ENCODE data around the gene PTPN4. TPM values are rescaled to one million over a fixed set of nuclear protein-coding genes. Genes with fewer than 3 reads are reported as not detected.
"Not testable (repeated sequence)": the region's sequence is repeated elsewhere in the genome, so short reads cannot be mapped to it uniquely, and the experiment has no call there.

Gene PTPN4
- total RNA-seq, 1 experiment from 2014 or later = 8.0 TPM

DNA sequence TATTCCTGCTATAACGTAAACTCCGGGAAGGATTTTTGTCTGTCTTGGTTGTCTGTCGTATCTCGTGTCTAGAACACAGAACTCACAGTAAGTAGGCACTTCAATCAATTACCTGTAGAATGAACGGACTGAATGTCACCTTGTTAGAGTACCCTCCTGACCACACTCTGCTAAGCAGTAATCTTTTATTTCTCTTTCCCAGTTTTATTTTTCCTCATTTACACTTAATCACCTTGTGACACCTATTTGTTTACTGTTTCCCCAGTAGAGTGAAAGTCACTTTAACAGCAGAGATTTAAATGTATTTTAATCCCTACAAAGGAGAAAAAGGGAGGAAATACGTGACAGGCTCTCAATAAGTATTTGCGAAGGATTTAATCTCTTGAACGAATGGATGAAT lies 252.6 kb downstream of the PTPN4 start:
- no peak for DNase-seq (ENCODE audit: low read depth in 1 of 2, low spot score in 2 of 2)
- Histone ChIP-seq H3K27ac (no peak overlapping the region), H3K36me3 (peaks cover 4% of the 10 kb centered on the region; the same call in 1 of the 2 replicates), H3K4me3 (peak overlapping the region; percentile 87), H3K27me3 (replicated peaks) (no peaks in the 10 kb centered on the region), H3K9me3 (replicated peaks) (no peaks in the 10 kb centered on the region), H3K4me1 (replicated peaks) (peaks cover 3% of the 10 kb centered on the region; the same call in 1 of the 2 replicates)

DNA sequence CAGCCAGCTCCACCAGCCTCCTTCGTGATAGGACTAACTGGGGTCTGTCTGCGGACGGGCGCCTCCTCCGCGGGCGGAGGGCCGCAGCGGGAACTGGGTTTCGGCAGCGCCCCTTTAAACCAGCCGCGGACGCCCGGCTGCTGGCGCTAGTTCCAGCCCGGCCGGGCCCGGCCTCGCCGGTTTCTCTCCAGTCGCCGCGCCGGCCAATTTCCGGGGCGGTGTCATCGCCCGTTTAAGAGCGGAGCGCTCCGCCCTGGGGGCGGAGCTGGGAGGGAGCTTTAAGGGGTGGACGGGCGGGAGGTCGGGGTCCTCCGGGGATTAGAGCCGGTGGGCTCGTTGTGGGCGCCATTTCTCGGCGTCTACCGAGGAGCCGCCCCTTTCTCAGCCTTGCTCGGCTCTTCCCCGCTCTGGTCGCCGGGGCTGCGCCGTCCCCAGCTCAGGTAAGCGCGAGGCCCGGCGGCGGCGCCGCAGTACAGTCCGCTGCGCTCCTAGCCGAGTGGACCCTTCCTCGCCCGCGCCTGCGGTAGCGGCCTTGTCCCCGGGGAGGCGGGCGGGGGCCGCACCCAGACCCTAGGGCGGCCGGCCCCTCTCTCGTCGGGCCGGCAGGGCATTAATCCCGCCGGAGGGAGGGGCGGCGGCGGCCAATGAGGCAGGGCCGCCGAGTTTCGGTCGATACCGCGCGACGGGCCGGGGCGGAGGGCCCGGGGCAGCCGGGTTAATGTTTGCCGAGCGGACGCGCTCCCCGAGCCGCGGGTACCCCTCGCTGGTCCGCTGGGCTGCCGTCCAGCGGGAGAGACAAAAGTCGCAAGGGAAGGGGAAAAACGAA lies 253.3 kb downstream of the PTPN4 start, which contains the start of gene EPB41L5:
Gene EPB41L5 (plus strand): TSS at position 307 of the 826 bp plus-strand sequence. CDS start 6,008 bp downstream, outside the sequence.
- Histone ChIP-seq H3K9me3 (replicated peaks) (no peaks in the 10 kb centered on the region), H3K27ac (no peak within 1 kb of the TSS), H3K36me3 (peaks cover 4% of the 10 kb centered on the region; the same call in 1 of the 2 replicates), H3K4me3 (peak within 1 kb of the TSS; percentile 87), H3K27me3 (replicated peaks) (no peaks in the 10 kb centered on the region), H3K4me1 (replicated peaks) (peaks cover 3% of the 10 kb centered on the region; the same call in 1 of the 2 replicates)
- DNase-seq (ENCODE audit: low read depth in 1 of 2, low spot score in 2 of 2) = peak; percentile 88 to 90

DNA sequence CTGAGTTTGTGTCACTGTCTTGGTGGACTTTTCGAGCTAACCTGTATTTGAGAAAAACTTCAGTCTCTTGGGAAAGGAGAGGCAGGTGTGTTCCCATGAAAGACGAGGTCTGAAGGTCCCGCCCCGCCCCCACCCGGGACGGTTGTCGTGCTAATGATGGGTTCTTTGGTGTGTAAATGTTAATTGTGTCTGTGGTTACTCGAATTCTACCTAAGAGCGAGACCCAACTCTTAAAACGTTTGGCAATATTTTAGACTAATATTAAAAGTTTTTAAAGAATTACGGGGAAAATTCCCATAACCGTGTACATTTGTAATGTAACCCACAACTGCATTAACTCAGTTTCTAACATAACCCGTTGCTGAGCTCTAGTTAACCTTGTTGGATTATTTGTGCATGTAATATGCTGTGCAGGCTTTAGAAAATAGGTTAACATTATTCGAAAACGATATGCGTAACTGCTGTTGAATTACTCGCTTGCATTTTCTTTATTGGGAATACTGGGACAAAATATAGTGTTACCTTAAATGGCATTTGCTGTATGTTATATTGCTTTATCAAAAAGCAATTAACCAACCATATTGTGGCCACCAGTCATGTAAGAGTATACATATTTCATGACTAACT lies 254.0 kb downstream of the PTPN4 start:
- peak overlapping the region; percentile 87 for H3K4me3 ChIP-seq
- H3K9me3 ChIP-seq (replicated peaks) = no peaks in the 10 kb centered on the region
- no peaks in the 10 kb centered on the region for H3K27me3 ChIP-seq (replicated peaks)
- no peak for DNase-seq (ENCODE audit: low read depth in 1 of 2, low spot score in 2 of 2)
- H3K4me1 ChIP-seq (replicated peaks) = peaks cover 3% of the 10 kb centered on the region; the same call in 1 of the 2 replicates
- no peak overlapping the region for H3K27ac ChIP-seq
- peaks cover 4% of the 10 kb centered on the region; the same call in 1 of the 2 replicates for H3K36me3 ChIP-seq

DNA sequence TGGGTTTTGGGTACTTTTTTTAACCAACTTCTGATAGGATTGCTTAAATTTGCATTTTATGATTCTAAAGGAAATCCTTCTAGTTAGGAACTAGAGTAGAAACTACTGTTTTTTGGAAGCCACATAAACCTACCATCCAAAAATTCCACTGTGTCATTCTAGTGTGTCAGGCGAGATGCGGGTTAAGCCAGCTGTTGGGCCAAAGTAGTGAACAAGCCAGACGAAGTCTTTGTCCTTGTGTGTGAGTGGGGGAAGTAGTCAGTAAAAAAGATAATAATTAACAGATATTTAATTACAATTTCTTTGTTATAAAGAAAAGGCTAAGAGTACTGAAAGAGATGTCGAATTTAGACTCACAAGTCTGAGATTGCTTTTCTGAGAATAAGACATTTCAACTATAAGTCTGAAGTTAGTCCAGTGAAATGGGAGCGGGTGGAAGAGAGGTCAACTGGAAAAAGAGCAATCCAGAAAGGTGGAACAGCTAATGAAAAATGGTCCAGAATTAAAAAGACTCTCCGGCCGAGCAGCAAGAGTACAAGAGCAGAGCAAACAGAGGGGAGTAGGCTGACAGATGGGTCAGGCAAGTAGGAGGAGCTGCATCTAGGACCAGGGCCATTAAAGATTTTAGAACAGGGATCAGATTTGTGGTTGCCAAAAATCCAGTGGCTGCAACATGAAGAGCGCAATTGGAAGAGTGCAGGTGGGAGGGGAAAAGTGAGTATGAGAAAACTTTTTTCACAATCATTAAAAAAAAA lies 254.7 kb downstream of the PTPN4 start:
- Histone ChIP-seq H3K4me3 (no peak overlapping the region), H3K27ac (no peak overlapping the region), H3K27me3 (replicated peaks) (no peaks in the 10 kb centered on the region), H3K9me3 (replicated peaks) (no peaks in the 10 kb centered on the region), H3K36me3 (peaks cover 4% of the 10 kb centered on the region; the same call in 1 of the 2 replicates), H3K4me1 (replicated peaks) (peaks cover 3% of the 10 kb centered on the region; the same call in 1 of the 2 replicates)
- no peak for DNase-seq (ENCODE audit: low read depth in 1 of 2, low spot score in 2 of 2)

DNA sequence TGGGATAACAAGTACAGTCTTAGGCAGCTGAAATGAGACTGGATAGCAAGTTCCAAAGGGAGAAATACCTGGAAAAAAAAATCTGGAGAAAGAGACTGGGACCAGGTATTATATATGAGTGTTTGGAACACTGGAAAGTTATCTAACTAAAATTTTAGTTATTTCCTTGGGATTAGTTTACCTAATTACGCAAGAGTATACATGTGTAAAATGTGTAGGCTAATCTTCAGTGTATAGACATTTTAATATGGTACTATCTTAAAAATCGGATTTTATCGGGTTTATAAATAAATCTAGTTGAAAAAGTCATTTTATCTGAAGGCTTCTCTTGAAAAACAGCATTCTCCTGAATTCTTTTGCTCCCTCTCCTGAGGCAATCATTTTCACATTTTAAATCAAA lies 257.1 kb downstream of the PTPN4 start:
- no peak overlapping the region for H3K27ac ChIP-seq
- H3K4me1 ChIP-seq (replicated peaks) = peaks cover 3% of the 10 kb centered on the region; the same call in 1 of the 2 replicates
- H3K4me3 ChIP-seq = no peak overlapping the region
- H3K27me3 ChIP-seq (replicated peaks) = no peaks in the 10 kb centered on the region
- no peak for DNase-seq (ENCODE audit: low read depth in 1 of 2, low spot score in 2 of 2)
- peaks cover 4% of the 10 kb centered on the region; the same call in 1 of the 2 replicates for H3K36me3 ChIP-seq
- no peaks in the 10 kb centered on the region for H3K9me3 ChIP-seq (replicated peaks)

DNA sequence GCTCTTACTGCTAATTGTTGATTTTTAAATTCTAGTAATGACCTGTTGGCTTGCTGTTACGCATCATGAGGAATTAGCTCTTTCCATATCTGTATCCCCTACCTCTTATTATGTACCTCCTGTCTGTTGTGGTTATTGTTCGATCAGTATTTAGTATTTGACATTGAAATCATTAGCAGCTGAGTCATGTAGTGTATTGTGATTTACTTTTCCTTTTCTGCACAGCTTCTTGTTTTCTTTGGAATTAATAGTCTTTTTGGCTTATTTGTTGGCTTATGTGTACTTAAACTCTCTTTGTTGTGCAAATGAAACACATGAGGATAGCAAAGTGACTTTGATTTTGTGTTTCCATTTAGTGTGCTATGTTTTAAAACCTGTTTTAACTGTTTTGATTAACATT lies 257.5 kb downstream of the PTPN4 start:
- Histone ChIP-seq H3K36me3 (peaks cover 4% of the 10 kb centered on the region; the same call in 1 of the 2 replicates), H3K4me1 (replicated peaks) (peaks cover 2% of the 10 kb centered on the region; the same call in 1 of the 2 replicates), H3K9me3 (replicated peaks) (no peaks in the 10 kb centered on the region), H3K27ac (no peak overlapping the region), H3K4me3 (no peak overlapping the region), H3K27me3 (replicated peaks) (no peaks in the 10 kb centered on the region)
- no peak for DNase-seq (ENCODE audit: low read depth in 1 of 2, low spot score in 2 of 2)

DNA sequence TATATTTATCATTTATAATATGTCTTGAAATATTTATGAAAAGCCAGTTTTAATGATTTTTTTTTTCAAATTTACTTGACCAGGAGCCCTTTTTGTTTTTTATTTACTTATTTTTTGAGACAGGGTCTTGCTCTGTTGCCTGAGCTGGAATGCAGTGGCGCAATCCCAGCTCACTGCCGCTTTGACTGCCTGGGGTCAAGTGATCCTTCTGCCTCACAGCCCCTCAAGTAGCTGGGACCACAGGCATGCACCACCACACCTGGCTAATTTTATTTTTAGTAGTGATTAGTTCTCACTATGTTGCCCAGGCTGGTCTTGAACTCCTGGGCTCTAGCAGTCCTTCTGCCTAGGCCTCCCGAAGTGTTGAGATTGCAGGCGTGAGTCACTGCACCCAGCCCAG lies 258.8 kb downstream of the PTPN4 start:
- no peaks in the 10 kb centered on the region for H3K9me3 ChIP-seq (replicated peaks)
- H3K4me3 ChIP-seq = no peak overlapping the region
- H3K27me3 ChIP-seq (replicated peaks) = no peaks in the 10 kb centered on the region
- H3K4me1 ChIP-seq (replicated peaks) = no peaks in the 10 kb centered on the region
- H3K36me3 ChIP-seq = no peaks in the 10 kb centered on the region
- no peak overlapping the region for H3K27ac ChIP-seq
- no peak for DNase-seq (ENCODE audit: low read depth in 1 of 2, low spot score in 2 of 2)

DNA sequence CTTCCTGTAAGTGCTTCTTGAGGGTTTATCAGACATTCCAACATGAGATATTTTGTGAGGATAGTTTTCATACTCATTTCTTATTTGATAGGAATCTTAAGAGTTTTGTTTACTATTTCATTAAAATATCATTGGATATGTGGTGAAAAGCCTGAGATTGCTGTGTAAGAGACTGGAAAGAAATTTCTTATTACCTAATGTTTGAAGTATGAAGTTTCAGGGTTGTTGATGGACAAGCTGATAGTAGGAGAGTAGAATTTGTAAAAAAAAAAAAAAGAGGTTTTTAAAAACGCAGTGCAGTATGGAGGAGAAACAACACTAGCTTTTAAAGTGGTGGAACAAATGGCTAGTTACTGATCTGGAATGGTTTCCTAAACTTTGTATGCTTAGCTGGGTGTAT lies 260.8 kb downstream of the PTPN4 start:
- Histone ChIP-seq H3K4me3 (no peak overlapping the region), H3K36me3 (no peaks in the 10 kb centered on the region), H3K27ac (no peak overlapping the region), H3K9me3 (replicated peaks) (peaks cover 6% of the 10 kb centered on the region), H3K4me1 (replicated peaks) (no peaks in the 10 kb centered on the region), H3K27me3 (replicated peaks) (no peaks in the 10 kb centered on the region)
- DNase-seq (ENCODE audit: low read depth in 1 of 2, low spot score in 2 of 2) = no peak

DNA sequence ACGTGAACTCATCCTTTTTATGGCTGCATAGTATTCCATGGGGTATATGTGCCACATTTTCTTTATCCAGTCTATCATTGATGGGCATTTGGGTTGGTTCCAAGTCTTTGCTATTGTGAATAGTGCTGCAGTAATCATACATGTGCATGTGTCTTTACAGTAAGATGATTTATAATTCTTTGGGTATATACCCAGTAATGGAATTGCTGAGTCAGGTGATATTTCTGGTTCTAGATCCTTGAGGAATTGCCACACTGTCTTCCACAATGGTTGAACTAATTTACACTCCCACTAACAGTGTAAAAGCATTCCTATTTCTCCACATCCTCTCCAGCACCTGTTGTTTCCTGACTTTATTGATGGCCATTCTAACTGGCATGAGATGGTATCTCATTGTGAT lies 262.8 kb downstream of the PTPN4 start:
- H3K27ac ChIP-seq; H3K36me3 ChIP-seq; DNase-seq (ENCODE audit: low read depth in 1 of 2, low spot score in 2 of 2); H3K27me3 ChIP-seq (replicated peaks); H3K9me3 ChIP-seq (replicated peaks); H3K4me1 ChIP-seq (replicated peaks); H3K4me3 ChIP-seq: not testable (repeated sequence)

DNA sequence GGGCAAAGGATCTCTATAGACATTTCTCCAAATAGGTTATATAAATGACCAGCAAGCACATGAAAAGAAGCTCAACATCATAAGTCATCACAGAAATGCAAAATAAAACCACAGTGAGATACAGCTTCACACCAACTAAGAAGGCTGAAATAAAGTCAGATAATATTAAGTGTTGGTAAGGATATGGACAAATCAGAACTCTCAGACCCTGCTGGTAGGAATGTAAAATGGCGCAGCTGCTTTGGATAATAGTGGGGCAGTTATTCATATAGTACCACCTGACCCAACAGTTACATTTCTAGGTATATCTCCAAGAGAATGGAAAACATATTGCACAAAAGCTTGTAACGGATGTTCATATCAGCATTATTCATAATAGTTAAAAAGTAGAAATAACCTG lies 267.2 kb downstream of the PTPN4 start:
- H3K27ac ChIP-seq = no peak overlapping the region
- H3K4me1 ChIP-seq (replicated peaks) = no peaks in the 10 kb centered on the region
- H3K27me3 ChIP-seq (replicated peaks) = no peaks in the 10 kb centered on the region
- H3K4me3 ChIP-seq = no peak overlapping the region
- DNase-seq (ENCODE audit: low read depth in 1 of 2, low spot score in 2 of 2) = no peak
- peaks cover 6% of the 10 kb centered on the region for H3K9me3 ChIP-seq (replicated peaks)
- H3K36me3 ChIP-seq = no peaks in the 10 kb centered on the region

DNA sequence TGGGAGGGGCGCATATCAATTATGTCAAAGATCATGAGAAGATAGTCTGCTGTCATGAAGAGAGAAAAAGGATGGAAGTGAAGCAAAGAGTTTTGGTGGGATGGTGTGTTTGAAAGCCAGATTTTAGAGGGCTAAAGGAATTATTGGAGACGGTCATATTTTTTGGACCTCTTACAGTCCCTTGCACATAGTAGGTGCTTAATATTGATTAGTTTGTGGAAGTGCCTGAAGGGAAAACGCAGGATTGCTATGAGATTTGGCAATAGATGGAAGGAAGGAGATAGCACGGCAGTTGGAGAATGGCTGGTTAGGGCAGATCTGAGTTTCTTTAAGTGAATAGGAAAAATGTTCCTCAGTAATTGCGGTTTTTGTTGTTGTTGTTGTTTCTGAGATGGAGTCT lies 269.1 kb downstream of the PTPN4 start:
- H3K4me1 ChIP-seq (replicated peaks) = no peaks in the 10 kb centered on the region
- peaks cover 6% of the 10 kb centered on the region for H3K9me3 ChIP-seq (replicated peaks)
- H3K4me3 ChIP-seq = no peak overlapping the region
- no peaks in the 10 kb centered on the region for H3K36me3 ChIP-seq
- H3K27ac ChIP-seq = no peak overlapping the region
- DNase-seq (ENCODE audit: low read depth in 1 of 2, low spot score in 2 of 2) = no peak
- H3K27me3 ChIP-seq (replicated peaks) = no peaks in the 10 kb centered on the region

DNA sequence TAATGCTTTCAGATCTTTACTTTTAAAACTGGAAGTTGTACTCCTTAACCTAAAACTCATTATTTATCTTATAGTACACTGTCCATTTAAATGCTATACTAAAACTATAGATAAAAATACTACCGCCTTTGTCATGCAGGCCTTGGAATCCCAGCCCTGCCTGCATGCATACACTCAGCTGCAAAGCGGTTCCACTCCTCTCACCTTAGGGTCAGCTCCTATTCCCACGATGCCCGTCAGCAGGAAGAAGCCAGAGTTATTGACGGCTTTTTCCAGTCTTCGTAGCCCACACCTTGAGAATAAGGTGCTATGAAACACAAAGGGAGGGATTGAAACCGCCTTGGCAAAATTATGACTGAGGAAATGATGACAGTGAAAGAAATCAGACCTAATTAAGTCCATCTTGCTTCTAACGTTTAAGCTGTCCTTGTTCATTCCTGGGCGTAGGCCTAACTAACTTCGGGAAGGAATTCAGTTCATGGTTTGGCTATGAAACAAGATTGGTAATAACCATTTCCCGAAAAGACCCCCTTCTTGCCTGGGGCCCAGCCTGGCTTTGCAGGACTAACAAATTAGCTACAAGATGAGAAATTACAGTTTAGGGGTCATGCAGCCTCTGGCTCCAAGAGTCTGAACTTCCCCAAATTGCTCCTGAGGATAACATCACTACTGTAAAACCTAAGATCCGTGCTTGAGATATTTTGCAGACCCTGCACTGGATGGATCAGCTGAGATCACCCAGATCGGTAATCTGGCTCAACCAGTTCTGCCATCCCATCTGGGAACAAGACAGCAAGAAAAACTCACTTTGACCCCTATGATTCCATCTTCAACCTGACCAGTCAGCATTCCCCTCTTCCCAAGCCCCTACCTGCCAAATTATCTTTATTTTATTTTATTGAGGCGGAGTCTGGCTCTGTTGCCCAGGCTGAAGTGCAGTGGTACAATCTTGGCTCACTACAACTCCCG lies 270.2 kb downstream of the PTPN4 start:
- Histone ChIP-seq H3K27me3 (replicated peaks) (no peaks in the 10 kb centered on the region), H3K27ac (no peak overlapping the region), H3K4me3 (no peak overlapping the region), H3K36me3 (no peaks in the 10 kb centered on the region), H3K9me3 (replicated peaks) (peaks cover 3% of the 10 kb centered on the region), H3K4me1 (replicated peaks) (no peaks in the 10 kb centered on the region)
- no peak for DNase-seq (ENCODE audit: low read depth in 1 of 2, low spot score in 2 of 2)

DNA sequence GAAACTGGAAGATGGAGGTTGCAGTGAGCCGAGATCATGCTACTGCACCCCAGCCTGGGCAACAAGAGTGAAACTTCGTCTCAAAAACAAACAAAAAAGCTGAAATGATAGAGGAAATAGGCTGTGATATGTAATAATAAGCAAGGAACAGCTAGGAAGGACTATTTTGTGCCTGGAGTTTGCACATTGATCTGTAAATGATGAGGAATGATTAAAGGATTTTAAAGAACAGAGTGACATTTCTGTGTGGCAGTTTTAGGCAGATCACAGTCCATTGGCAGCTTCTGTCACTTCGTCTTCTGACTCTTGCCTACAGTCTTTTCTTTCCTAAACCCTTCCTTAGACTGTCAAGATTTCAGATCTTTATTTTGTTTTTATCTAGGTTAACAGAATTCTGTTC lies 272.6 kb downstream of the PTPN4 start:
- Histone ChIP-seq H3K36me3 (no peaks in the 10 kb centered on the region), H3K4me1 (replicated peaks) (no peaks in the 10 kb centered on the region), H3K27ac (no peak overlapping the region), H3K9me3 (replicated peaks) (no peaks in the 10 kb centered on the region), H3K27me3 (replicated peaks) (no peaks in the 10 kb centered on the region), H3K4me3 (no peak overlapping the region)
- DNase-seq (ENCODE audit: low read depth in 1 of 2, low spot score in 2 of 2) = no peak

Measured in SJSA1 (cell line).